ENCODE results near the gene RPL11.

GRCh38 chr1:23664837-23665795 lies 26.5 kb upstream of the RPL11 start:
- peak in 1 of 7 experiments; percentile 9 for TF ChIP-seq CTCF (IDR thresholded peaks at IDR 0.05)
- no peak for TF ChIP-seq POLR2A (IDR thresholded peaks at IDR 0.05)
